Suprapubic skin (tissue), 4 donors: ENCODE results near the gene BRS3.

Experiments used
- CTCF ChIP-seq, 2 donors: fragments of 200-600 bp in 1 of 2; fragments of 450-650 bp in 1 of 2; sonication (generic) in 1 of 2; IDR thresholded peaks; one replicate each; pipeline ENCODE4 v1.5.1; 2016 to 2019; ENCODE audit warnings: antibody characterized with exemption in 2 of 2, mild to moderate bottlenecking in 1 of 2, moderate library complexity in 1 of 2
- EP300 ChIP-seq: sonication (generic); formaldehyde crosslinking; IDR thresholded peaks from one replicate; pipeline ENCODE4 v1.6.1; 2017; ENCODE audit warnings: antibody characterized with exemption
- POLR2A ChIP-seq, 2 donors: fragments of 450-650 bp; IDR thresholded peaks; one replicate each; pipeline ENCODE4 v1.6.1; 2017; ENCODE audit warnings: antibody characterized with exemption in 2 of 2, mild to moderate bottlenecking in 2 of 2, moderate library complexity in 2 of 2
- POLR2AphosphoS5 ChIP-seq, 3 donors: sonication (generic); formaldehyde crosslinking; IDR thresholded peaks; one replicate each; pipeline ENCODE4 v1.6.1; 2017; ENCODE audit warnings: antibody characterized with exemption in 3 of 3

DNA sequence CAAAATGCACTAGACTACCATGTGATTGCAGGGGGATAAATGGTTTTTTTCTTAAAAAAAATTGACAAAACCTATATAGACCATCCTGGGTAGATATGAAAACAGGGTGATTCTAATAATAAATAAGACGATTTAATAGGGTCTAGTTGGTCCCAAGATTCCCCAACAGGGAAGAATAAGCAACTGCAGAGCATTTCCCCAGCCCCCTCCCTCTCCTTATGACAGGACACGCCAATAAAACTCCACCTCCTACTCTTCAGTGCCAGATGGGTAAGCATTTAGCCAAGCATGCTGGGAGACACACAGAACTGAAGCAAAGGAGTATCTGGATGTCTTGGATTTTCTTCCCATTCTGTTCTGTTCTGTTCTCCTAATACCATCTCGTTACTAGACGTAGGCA, at the start of gene BRS3:
- no peak for TF ChIP-seq CTCF (IDR thresholded peaks at IDR 0.05)
- TF ChIP-seq POLR2A (IDR thresholded peaks at IDR 0.05) = no peak
- TF ChIP-seq POLR2AphosphoS5 (IDR thresholded peaks at IDR 0.05) = no peak
- no peak for TF ChIP-seq EP300
